ENCODE results near the gene KLF7. TPM values are rescaled to one million over a fixed set of nuclear protein-coding genes. Genes with fewer than 3 reads are reported as not detected.

Gene KLF7
- total and polyA plus RNA-seq, 2 donors = 8.5 to 11.0 TPM

GRCh38 chr2:207180741-207181140, 15.0 kb upstream of the KLF7 start:
- Histone ChIP-seq H3K4me3 (ENCODE audit: low read length in 2 of 2) (no peak overlapping the region), H3K9me3 (ENCODE audit: control insufficient read depth in 2 of 2, insufficient read depth in 1 of 2, low read length in 1 of 2) (no peaks in the 10 kb centered on the region), H3K36me3 (ENCODE audit: control insufficient read depth in 2 of 2, insufficient read depth in 2 of 2, low read length in 1 of 2) (no peaks in the 10 kb centered on the region), H3K27me3 (ENCODE audit: control insufficient read depth in 2 of 2, insufficient read depth in 1 of 2, low read length in 1 of 2) (no peaks in the 10 kb centered on the region), H3K27ac (ENCODE audit: low read depth in 1 of 2, low read length in 1 of 2) (no peak overlapping the region), H3K4me1 (ENCODE audit: control insufficient read depth in 2 of 2, insufficient read depth in 2 of 2, low read length in 2 of 2) (no peaks in the 10 kb centered on the region)
- no peak for DNase-seq (ENCODE audit: low read depth in 6 of 9, low spot score in 9 of 9)

DNA sequence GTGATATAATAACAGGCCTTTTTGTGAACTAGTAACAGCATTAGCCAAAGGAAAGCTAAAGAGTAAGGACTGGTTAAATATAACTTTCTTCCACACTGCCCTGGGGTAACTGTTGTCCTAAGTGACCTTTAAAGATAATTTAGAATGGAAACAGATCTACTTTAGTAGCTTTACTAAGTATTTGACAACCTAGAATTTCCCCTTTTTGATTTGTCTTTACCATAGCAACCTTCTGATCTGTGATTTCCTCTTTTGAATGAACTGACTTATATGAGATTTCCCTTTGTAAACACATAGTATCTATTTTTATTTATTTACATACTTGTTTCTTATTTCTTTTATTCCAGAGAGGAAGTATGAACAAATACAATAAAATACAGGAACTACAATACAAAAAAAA, 10.5 kb upstream of the KLF7 start:
- H3K4me3 ChIP-seq (ENCODE audit: low read length in 2 of 2) = no peak overlapping the region
- H3K4me1 ChIP-seq (ENCODE audit: control insufficient read depth in 2 of 2, insufficient read depth in 2 of 2, low read length in 2 of 2) = no peaks in the 10 kb centered on the region
- no peaks in the 10 kb centered on the region for H3K9me3 ChIP-seq (ENCODE audit: control insufficient read depth in 2 of 2, insufficient read depth in 1 of 2, low read length in 1 of 2)
- H3K27ac ChIP-seq (ENCODE audit: low read depth in 1 of 2, low read length in 1 of 2) = no peak overlapping the region
- no peaks in the 10 kb centered on the region for H3K36me3 ChIP-seq (ENCODE audit: control insufficient read depth in 2 of 2, insufficient read depth in 2 of 2, low read length in 1 of 2)
- H3K27me3 ChIP-seq (ENCODE audit: control insufficient read depth in 2 of 2, insufficient read depth in 1 of 2, low read length in 1 of 2) = no peaks in the 10 kb centered on the region
- DNase-seq (ENCODE audit: low read depth in 6 of 9, low spot score in 9 of 9) = no peak

GRCh38 chr2:207173641-207174040, 7.9 kb upstream of the KLF7 start:
- 98% methylated on average over 1 of the region's 1 CpG for WGBS
- DNase-seq (ENCODE audit: low read depth in 6 of 9, low spot score in 9 of 9) = no peak

GRCh38 chr2:207167099-207167923, 1.6 kb upstream of the KLF7 start:
- peaks cover 0 to under 1% of the 10 kb centered on the region in 2 donors for H3K36me3 ChIP-seq (ENCODE audit: control insufficient read depth in 2 of 2, insufficient read depth in 2 of 2, low read length in 1 of 2)
- 28% methylated on average over 18 of the region's 18 CpGs for WGBS
- DNase-seq (ENCODE audit: low read depth in 6 of 9, low spot score in 9 of 9) = peak in 6 of 9 donors; percentile 53 to 84 (median 61)

More at GRCh38 chr2:207173641-207174040, 7.9 kb upstream of the KLF7 start:
- no peaks in the 10 kb centered on the region for H3K4me1 ChIP-seq (ENCODE audit: control insufficient read depth in 2 of 2, insufficient read depth in 2 of 2, low read length in 2 of 2)
- H3K27ac ChIP-seq (ENCODE audit: low read depth in 1 of 2, low read length in 1 of 2) = no peak overlapping the region
- H3K9me3 ChIP-seq (ENCODE audit: control insufficient read depth in 2 of 2, insufficient read depth in 1 of 2, low read length in 1 of 2) = no peaks in the 10 kb centered on the region
- no peaks in the 10 kb centered on the region for H3K27me3 ChIP-seq (ENCODE audit: control insufficient read depth in 2 of 2, insufficient read depth in 1 of 2, low read length in 1 of 2)
- no peaks in the 10 kb centered on the region for H3K36me3 ChIP-seq (ENCODE audit: control insufficient read depth in 2 of 2, insufficient read depth in 2 of 2, low read length in 1 of 2)
- H3K4me3 ChIP-seq (ENCODE audit: low read length in 2 of 2) = no peak overlapping the region

DNA sequence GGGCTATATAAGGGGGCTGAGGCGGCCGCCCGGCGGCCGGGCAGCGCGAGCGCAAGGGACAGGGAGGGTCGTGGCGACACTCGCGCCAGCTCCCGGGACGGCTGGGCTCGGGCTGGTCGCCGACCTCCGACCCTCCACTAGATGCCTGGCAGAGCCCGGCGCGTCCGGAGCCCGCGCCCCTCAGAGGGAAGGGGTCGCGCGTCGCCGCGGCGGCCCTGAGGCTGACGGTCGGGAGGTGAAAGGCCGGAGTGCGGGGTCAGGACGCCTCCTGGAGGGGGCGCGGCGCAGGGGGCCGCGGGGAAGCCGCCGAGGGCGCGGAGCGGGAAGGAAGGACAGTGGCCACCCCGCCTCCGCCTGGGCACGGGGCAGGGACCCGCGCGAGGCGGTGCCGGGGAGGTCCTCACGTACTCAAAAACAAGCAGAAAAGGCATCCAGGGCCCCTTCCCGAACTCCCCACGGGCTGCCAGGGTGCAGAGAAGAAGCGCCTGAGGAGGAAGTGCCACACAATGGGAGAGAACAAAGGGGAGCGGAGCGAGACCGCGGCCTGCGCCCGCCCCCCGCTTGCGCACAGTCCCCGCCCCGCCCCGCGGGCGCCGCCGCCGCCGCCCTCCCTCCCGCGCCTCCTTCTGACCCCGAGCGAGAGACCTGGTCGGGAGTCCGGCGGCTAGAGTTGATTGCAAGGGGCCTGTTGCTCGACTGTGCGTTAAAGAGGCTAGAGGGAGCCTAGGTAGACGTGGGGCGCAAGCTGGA, 776 bp upstream of the KLF7 start:
- Histone ChIP-seq H3K4me1 (ENCODE audit: control insufficient read depth in 2 of 2, insufficient read depth in 2 of 2, low read length in 2 of 2) (peaks cover 19 to 34% of the 10 kb centered on the region in 2 donors), H3K27ac (ENCODE audit: low read depth in 1 of 2, low read length in 1 of 2) (peak overlapping the region; percentile 98 to 100), H3K27me3 (ENCODE audit: control insufficient read depth in 2 of 2, insufficient read depth in 1 of 2, low read length in 1 of 2) (no peaks in the 10 kb centered on the region), H3K36me3 (ENCODE audit: control insufficient read depth in 2 of 2, insufficient read depth in 2 of 2, low read length in 1 of 2) (peaks cover 0 to 2% of the 10 kb centered on the region in 2 donors), H3K4me3 (ENCODE audit: low read length in 2 of 2) (peak overlapping the region; percentile 74 to 81), H3K9me3 (ENCODE audit: control insufficient read depth in 2 of 2, insufficient read depth in 1 of 2, low read length in 1 of 2) (no peaks in the 10 kb centered on the region)
- WGBS = under 1% methylated on average over 86 of the region's 86 CpGs
- peak in 7 of 9 donors; percentile 56 to 88 (median 76) for DNase-seq (ENCODE audit: low read depth in 6 of 9, low spot score in 9 of 9)

More at GRCh38 chr2:207167099-207167923, 1.6 kb upstream of the KLF7 start:
- Histone ChIP-seq H3K27me3 (ENCODE audit: control insufficient read depth in 2 of 2, insufficient read depth in 1 of 2, low read length in 1 of 2) (no peaks in the 10 kb centered on the region), H3K4me1 (ENCODE audit: control insufficient read depth in 2 of 2, insufficient read depth in 2 of 2, low read length in 2 of 2) (peaks cover 11 to 28% of the 10 kb centered on the region in 2 donors), H3K4me3 (ENCODE audit: low read length in 2 of 2) (peak overlapping the region; percentile 74 to 81), H3K27ac (ENCODE audit: low read depth in 1 of 2, low read length in 1 of 2) (peak overlapping the region; percentile 98 to 100), H3K9me3 (ENCODE audit: control insufficient read depth in 2 of 2, insufficient read depth in 1 of 2, low read length in 1 of 2) (no peaks in the 10 kb centered on the region)

- Histone ChIP-seq H3K9me3 (ENCODE audit: control insufficient read depth in 2 of 2, insufficient read depth in 1 of 2, low read length in 1 of 2) (no peaks in the 10 kb centered on the region), H3K4me3 (ENCODE audit: low read length in 2 of 2) (peak overlapping the region; percentile 74 to 81), H3K36me3 (ENCODE audit: control insufficient read depth in 2 of 2, insufficient read depth in 2 of 2, low read length in 1 of 2) (peaks cover 0 to 2% of the 10 kb centered on the region in 2 donors), H3K27me3 (ENCODE audit: control insufficient read depth in 2 of 2, insufficient read depth in 1 of 2, low read length in 1 of 2) (no peaks in the 10 kb centered on the region), H3K4me1 (ENCODE audit: control insufficient read depth in 2 of 2, insufficient read depth in 2 of 2, low read length in 2 of 2) (peaks cover 23 to 38% of the 10 kb centered on the region in 2 donors), H3K27ac (ENCODE audit: low read depth in 1 of 2, low read length in 1 of 2) (peak overlapping the region; percentile 98 to 100)
- peak; percentile 95 to 100 (median 98) for DNase-seq (ENCODE audit: low read depth in 6 of 9, low spot score in 9 of 9)
- WGBS = under 1% methylated on average over 20 of the region's 20 CpGs
Measured at GRCh38 chr2:207166039-207166348, 246 bp upstream of the KLF7 start.

GRCh38 chr2:207164006-207164831, 1.5 kb downstream of the KLF7 start:
- 1% methylated on average over 20 of the region's 20 CpGs for WGBS
- Histone ChIP-seq H3K27ac (ENCODE audit: low read depth in 1 of 2, low read length in 1 of 2) (peak overlapping the region; percentile 85 to 98), H3K9me3 (ENCODE audit: control insufficient read depth in 2 of 2, insufficient read depth in 1 of 2, low read length in 1 of 2) (no peaks in the 10 kb centered on the region), H3K36me3 (ENCODE audit: control insufficient read depth in 2 of 2, insufficient read depth in 2 of 2, low read length in 1 of 2) (peaks cover 0 to 2% of the 10 kb centered on the region in 2 donors), H3K4me3 (ENCODE audit: low read length in 2 of 2) (peak overlapping the region; percentile 74 to 81), H3K27me3 (ENCODE audit: control insufficient read depth in 2 of 2, insufficient read depth in 1 of 2, low read length in 1 of 2) (no peaks in the 10 kb centered on the region), H3K4me1 (ENCODE audit: control insufficient read depth in 2 of 2, insufficient read depth in 2 of 2, low read length in 2 of 2) (peaks cover 25 to 38% of the 10 kb centered on the region in 2 donors)
- peak in 1 of 9 donors; percentile 58 for DNase-seq (ENCODE audit: low read depth in 6 of 9, low spot score in 9 of 9)

DNA sequence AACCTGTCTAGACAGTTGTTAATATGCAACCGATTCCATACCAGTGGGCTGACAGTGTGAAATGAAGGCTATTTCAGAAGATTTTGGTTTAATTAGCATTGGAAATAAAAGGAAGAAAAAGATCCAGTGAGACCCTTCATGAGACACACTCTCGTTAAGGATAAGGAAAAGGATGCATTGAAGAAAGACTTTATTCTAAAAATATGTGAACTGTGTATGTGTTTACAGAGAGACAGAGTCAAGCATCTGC, 2.1 kb downstream of the KLF7 start:
- peak overlapping the region; percentile 74 to 81 for H3K4me3 ChIP-seq (ENCODE audit: low read length in 2 of 2)
- no peaks in the 10 kb centered on the region for H3K27me3 ChIP-seq (ENCODE audit: control insufficient read depth in 2 of 2, insufficient read depth in 1 of 2, low read length in 1 of 2)
- H3K27ac ChIP-seq (ENCODE audit: low read depth in 1 of 2, low read length in 1 of 2) = peak overlapping the region; percentile 73 to 85
- H3K9me3 ChIP-seq (ENCODE audit: control insufficient read depth in 2 of 2, insufficient read depth in 1 of 2, low read length in 1 of 2) = no peaks in the 10 kb centered on the region
- no peak for DNase-seq (ENCODE audit: low read depth in 6 of 9, low spot score in 9 of 9)
- peaks cover 0 to 2% of the 10 kb centered on the region in 2 donors for H3K36me3 ChIP-seq (ENCODE audit: control insufficient read depth in 2 of 2, insufficient read depth in 2 of 2, low read length in 1 of 2)
- H3K4me1 ChIP-seq (ENCODE audit: control insufficient read depth in 2 of 2, insufficient read depth in 2 of 2, low read length in 2 of 2) = peaks cover 28 to 38% of the 10 kb centered on the region in 2 donors
- WGBS = 12% methylated on average over 2 of the region's 2 CpGs
